Upper lobe of left lung (tissue), 6 donors: Measurements from ENCODE around the gene PRICKLE2. TPM values are rescaled to one million over a fixed set of nuclear protein-coding genes. Genes with fewer than 3 reads are reported as not detected.

Experiments used
- ATAC-seq, 2 donors: fragments of 200-7000 bp; cut with Tn5 transposase; one replicate each; pipeline ENCODE4 v1.9.1; 2022; ENCODE audit warnings: mild to moderate bottlenecking in 2 of 2, moderate library complexity in 2 of 2; ENCODE audit not compliant: low FRiP score in 2 of 2
- DNase-seq, 2 donors: peaks; one replicate each; pipeline ENCODE4 v3.0.0-alpha.2; 2019 to 2020
- H3K27ac ChIP-seq, 4 donors: fragments of 200-600 bp; sonication (generic); one replicate each; pipeline ENCODE4 v1.5.1; 2016 to 2019
- H3K27me3 ChIP-seq, 4 donors: fragments of 200-600 bp; sonication (generic); one replicate each; pipeline ENCODE4 v1.5.1; 2017 to 2019
- H3K36me3 ChIP-seq, 4 donors: fragments of 200-600 bp; sonication (generic); one replicate each; pipeline ENCODE4 v1.5.1; 2016 to 2019
- H3K4me1 ChIP-seq, 4 donors: fragments of 200-600 bp; sonication (generic); one replicate each; pipeline ENCODE4 v1.5.1; 2018 to 2019
- H3K4me3 ChIP-seq, 4 donors: fragments of 200-600 bp; sonication (generic); one replicate each; pipeline ENCODE4 v1.5.1; 2017 to 2019; ENCODE audit warnings: mild to moderate bottlenecking in 2 of 4, moderate library complexity in 1 of 4
- H3K9me3 ChIP-seq, 4 donors: fragments of 200-600 bp; sonication (generic); one replicate each; pipeline ENCODE4 v1.5.1; 2018 to 2019
- CTCF ChIP-seq, 6 experiments: fragments of 450-650 bp in 4 of 6; fragments of 200-600 bp in 2 of 6; sonication (generic) in 2 of 6; IDR thresholded peaks; one replicate each; pipeline ENCODE4 v1.5.1; 2016 to 2019; ENCODE audit warnings: antibody characterized with exemption in 6 of 6
- EP300 ChIP-seq, 4 donors: sonication (generic); formaldehyde crosslinking; IDR thresholded peaks; one replicate each; pipeline ENCODE4 v1.5.1; 2017; ENCODE audit warnings: antibody characterized with exemption in 4 of 4, control low read depth in 2 of 4
- POLR2A ChIP-seq, 4 donors: fragments of 450-650 bp; IDR thresholded peaks; one replicate each; pipeline ENCODE4 v1.5.1; 2016 to 2017; ENCODE audit warnings: antibody characterized with exemption in 4 of 4, mild to moderate bottlenecking in 2 of 4
- POLR2AphosphoS5 ChIP-seq, 2 donors: sonication (generic); formaldehyde crosslinking; IDR thresholded peaks; one replicate each; pipeline ENCODE4 v1.5.1; 2017; ENCODE audit warnings: antibody characterized with exemption in 2 of 2
- WGBS, 2 donors: methylation state at CpG; one replicate each; pipeline ENCODE4 v1.1.5; 2017 to 2018; 5-methylcytosine and 5-hydroxymethylcytosine counted together
- total RNA-seq, 6 donors: library from RNA; depleted of rRNA in 4 of 6; stranded (reverse); fragments of >200 nt in 4 of 6; gene quantifications; one replicate each; pipeline versions ENCODE4 v1.1.0 to v1.2.1, GENCODE V29; 2016 to 2021
- donor health status: DM: no; HTN: no; CAD: no; lungs with moderate emphysema.
- donor health status: DM: no; HTN: yes; CAD: no; lungs with severe emphysema.

PRICKLE2 gene
- total RNA-seq, 6 donors from 2014 or later = 28.3 to 68.9 (median 36.3) TPM

GRCh38 chr3:64220161-64220914 lies 4.9 kb downstream of the PRICKLE2 start:
- TF ChIP-seq POLR2AphosphoS5 (IDR thresholded peaks at IDR 0.05) (no peak), POLR2A (IDR thresholded peaks at IDR 0.05) (no peak), CTCF (IDR thresholded peaks at IDR 0.05) (no peak), EP300 (IDR thresholded peaks at IDR 0.05) (no peak)
- peaks cover 26 to 63% (median 41%) of the 10 kb centered on the region in 4 donors for H3K4me1 ChIP-seq
- ATAC-seq (peak in 1 of 2 donors; percentile 11), DNase-seq (no peak)
- H3K36me3 ChIP-seq = no peaks in the 10 kb centered on the region
- peak overlapping the region; percentile 4 to 62 (median 26) for H3K27ac ChIP-seq
- no peaks in the 10 kb centered on the region for H3K27me3 ChIP-seq
- H3K4me3 ChIP-seq = no peak overlapping the region
- H3K9me3 ChIP-seq = no peaks in the 10 kb centered on the region
- 18 to 33% methylated on average over 8 of the region's 8 CpGs for WGBS, 2 donors

GRCh38 chr3:64218746-64219145 lies 6.5 kb downstream of the PRICKLE2 start:
- 46 to 61% methylated on average over 4 of the region's 4 CpGs for WGBS, 2 donors
- Histone ChIP-seq H3K4me3 (no peak overlapping the region), H3K27me3 (no peaks in the 10 kb centered on the region), H3K27ac (no peak overlapping the region), H3K36me3 (no peaks in the 10 kb centered on the region), H3K9me3 (no peaks in the 10 kb centered on the region), H3K4me1 (peaks cover 33 to 72% (median 44%) of the 10 kb centered on the region in 4 donors)
- DNase-seq = no peak
- ATAC-seq = no peak
- TF ChIP-seq CTCF (IDR thresholded peaks at IDR 0.05) = no peak
- TF ChIP-seq EP300 (IDR thresholded peaks at IDR 0.05) = no peak
- no peak for TF ChIP-seq POLR2AphosphoS5 (IDR thresholded peaks at IDR 0.05)
- no peak for TF ChIP-seq POLR2A (IDR thresholded peaks at IDR 0.05)

- no peak overlapping the region for H3K27ac ChIP-seq
- no peak overlapping the region for H3K4me3 ChIP-seq
- no peak for ATAC-seq
- no peaks in the 10 kb centered on the region for H3K9me3 ChIP-seq
- no peaks in the 10 kb centered on the region for H3K36me3 ChIP-seq
- WGBS, 2 donors = 87 to 92% methylated on average over 3 of the region's 3 CpGs
- peaks cover 37 to 76% (median 46%) of the 10 kb centered on the region in 4 donors for H3K4me1 ChIP-seq
- DNase-seq = no peak
- TF ChIP-seq CTCF (IDR thresholded peaks at IDR 0.05) (no peak), POLR2A (IDR thresholded peaks at IDR 0.05) (no peak), EP300 (IDR thresholded peaks at IDR 0.05) (no peak), POLR2AphosphoS5 (IDR thresholded peaks at IDR 0.05) (no peak)
- no peaks in the 10 kb centered on the region for H3K27me3 ChIP-seq
Measured at GRCh38 chr3:64218329-64218728, 6.9 kb downstream of the PRICKLE2 start.

GRCh38 chr3:64216274-64217147 lies 8.8 kb downstream of the PRICKLE2 start:
- no peaks in the 10 kb centered on the region for H3K9me3 ChIP-seq
- no peaks in the 10 kb centered on the region for H3K36me3 ChIP-seq
- no peaks in the 10 kb centered on the region for H3K27me3 ChIP-seq
- WGBS, 2 donors = 41 to 51% methylated on average over 10 of the region's 10 CpGs
- DNase-seq = no peak
- peaks cover 38 to 73% (median 49%) of the 10 kb centered on the region in 4 donors for H3K4me1 ChIP-seq
- TF ChIP-seq EP300 (IDR thresholded peaks at IDR 0.05) = no peak
- H3K27ac ChIP-seq = peak overlapping the region; percentile 27 to 83 (median 32)
- ATAC-seq = no peak
- no peak overlapping the region for H3K4me3 ChIP-seq

GRCh38 chr3:64215559-64215958 lies 9.7 kb downstream of the PRICKLE2 start:
- Histone ChIP-seq H3K27ac (peak overlapping the region in 2 of 4 donors; percentile 68 to 83), H3K4me3 (no peak overlapping the region), H3K36me3 (no peaks in the 10 kb centered on the region), H3K9me3 (no peaks in the 10 kb centered on the region), H3K27me3 (no peaks in the 10 kb centered on the region), H3K4me1 (peaks cover 39 to 74% (median 47%) of the 10 kb centered on the region in 4 donors)
- WGBS, 2 donors = 88 to 97% methylated on average over 3 of the region's 3 CpGs
- DNase-seq = no peak
- no peak for ATAC-seq
- TF ChIP-seq CTCF (IDR thresholded peaks at IDR 0.05) (no peak), POLR2AphosphoS5 (IDR thresholded peaks at IDR 0.05) (no peak), POLR2A (IDR thresholded peaks at IDR 0.05) (no peak), EP300 (IDR thresholded peaks at IDR 0.05) (no peak)
